ENCODE measurements around the gene LENG9. TPM values are rescaled to one million over a fixed set of nuclear protein-coding genes. Genes with fewer than 3 reads are reported as not detected.
A peak's percentile ranks its signal among the peaks of the same experiment; 100 is the strongest.

The LENG9 gene
- total RNA-seq, 1 donor from 2014 or later = 3.7 TPM

GRCh38 chr19:54473071-54473891, 9.7 kb upstream of the LENG9 start, which contains the start of gene CDC42EP5:
TSS of gene CDC42EP5 (minus strand) at chr19:54473296. CDS start at chr19:54465547, 7,749 bp downstream.
- Mint-ChIP-seq H3K4me3 (ENCODE audit: unreplicated experiment) (peak within 1 kb of the TSS; percentile 77), H3K4me1 (ENCODE audit: low read depth, unreplicated experiment) (peaks cover 18% of the 10 kb centered on the region), H3K36me3 (ENCODE audit: low read depth, unreplicated experiment) (peaks cover 3% of the 10 kb centered on the region), H3K27me3 (ENCODE audit: low read depth, unreplicated experiment) (no peaks in the 10 kb centered on the region), H3K27ac (ENCODE audit: unreplicated experiment) (peak within 1 kb of the TSS; percentile 90), H3K9me3 (ENCODE audit: unreplicated experiment) (no peaks in the 10 kb centered on the region)
- Histone ChIP-seq H3K4me3 (ENCODE audit: insufficient read depth, low read depth, low read length) (peak within 1 kb of the TSS; percentile 52), H4K20me1 (ENCODE audit: insufficient read depth, low read length) (no peaks in the 10 kb centered on the region), H3K27me3 (ENCODE audit: insufficient read depth, low read length) (peaks cover 13% of the 10 kb centered on the region), H3K36me3 (ENCODE audit: insufficient read depth, low read length) (no peaks in the 10 kb centered on the region), H3K9me3 (ENCODE audit: insufficient read depth, low read depth, low read length) (no peaks in the 10 kb centered on the region), H2AFZ (ENCODE audit: low read depth, low read length) (peak within 1 kb of the TSS; percentile 89), H3K4me2 (ENCODE audit: low read length) (peak within 1 kb of the TSS; percentile 91), H3K27ac (ENCODE audit: low read depth, low read length) (peak within 1 kb of the TSS; percentile 49), H3K4me1 (ENCODE audit: insufficient read depth, low read length) (peaks cover 14% of the 10 kb centered on the region), H3K9ac (ENCODE audit: low read length) (peak within 1 kb of the TSS; percentile 65), H3K79me2 (ENCODE audit: insufficient read depth, low read length) (no peaks in the 10 kb centered on the region)
- TF ChIP-seq EZH2 (IDR thresholded peaks at IDR 0.05; ENCODE audit: insufficient read depth, low read length) (no peak), CTCF (IDR thresholded peaks at IDR 0.05; ENCODE audit: insufficient read depth, low read depth, low read length) (no peak)
- FAIRE-seq (peak; percentile 17), DNase-seq (ENCODE audit: low read depth) (peak; percentile 73)

- Histone ChIP-seq H3K79me2 (ENCODE audit: insufficient read depth, low read length) (no peaks in the 10 kb centered on the region), H4K20me1 (ENCODE audit: insufficient read depth, low read length) (no peaks in the 10 kb centered on the region), H3K9me3 (ENCODE audit: insufficient read depth, low read depth, low read length) (no peaks in the 10 kb centered on the region), H3K4me3 (ENCODE audit: insufficient read depth, low read depth, low read length) (peak overlapping the region; percentile 33), H3K27ac (ENCODE audit: low read depth, low read length) (no peak overlapping the region), H2AFZ (ENCODE audit: low read depth, low read length) (peak overlapping the region; percentile 54), H3K9ac (ENCODE audit: low read length) (peak overlapping the region; percentile 43), H3K36me3 (ENCODE audit: insufficient read depth, low read length) (no peaks in the 10 kb centered on the region), H3K4me1 (ENCODE audit: insufficient read depth, low read length) (peaks cover 14% of the 10 kb centered on the region), H3K27me3 (ENCODE audit: insufficient read depth, low read length) (peaks cover 13% of the 10 kb centered on the region), H3K4me2 (ENCODE audit: low read length) (peak overlapping the region; percentile 78)
- Mint-ChIP-seq H3K27ac (ENCODE audit: unreplicated experiment) (no peak overlapping the region), H3K9me3 (ENCODE audit: unreplicated experiment) (no peaks in the 10 kb centered on the region), H3K4me3 (ENCODE audit: unreplicated experiment) (peak overlapping the region; percentile 80), H3K4me1 (ENCODE audit: low read depth, unreplicated experiment) (peaks cover 18% of the 10 kb centered on the region), H3K27me3 (ENCODE audit: low read depth, unreplicated experiment) (no peaks in the 10 kb centered on the region), H3K36me3 (ENCODE audit: low read depth, unreplicated experiment) (peaks cover 7% of the 10 kb centered on the region)
- TF ChIP-seq CTCF (IDR thresholded peaks at IDR 0.05; ENCODE audit: insufficient read depth, low read depth, low read length) = no peak
- TF ChIP-seq EZH2 (IDR thresholded peaks at IDR 0.05; ENCODE audit: insufficient read depth, low read length) = peak; percentile 44
- DNase-seq (ENCODE audit: low read depth) (no peak), FAIRE-seq (no peak)
These were observed 7.6 kb upstream of the LENG9 start for GRCh38 chr19:54470991-54471782.
